Choroid plexus epithelial cell (primary cell): ENCODE measurements around the gene SYF2.
"Not testable (repeated sequence)": the region's sequence is repeated elsewhere in the genome, so short reads cannot be mapped to it uniquely, and the experiment has no call there.

ENCODE experiments used
- DNase-seq: peaks from one replicate; pipeline ENCODE4 v3.0.0-alpha.2; 2010; ENCODE audit warnings: low read depth
- H3K4me3 ChIP-seq: 2 replicates; pipeline ENCODE4 v1.5.1; 2011; ENCODE audit warnings: low read depth, mild to moderate bottlenecking, control low read depth, low read length, moderate library complexity
- TF ChIP-seq, protein P1 (sequence below): conservative IDR thresholded peaks from 2 replicates; pipeline ENCODE4 v1.5.1; 2011; ENCODE audit warnings: low read depth, mild to moderate bottlenecking, control low read depth, inconsistent platforms, low read length, moderate library complexity

The SYF2 gene

DNA sequence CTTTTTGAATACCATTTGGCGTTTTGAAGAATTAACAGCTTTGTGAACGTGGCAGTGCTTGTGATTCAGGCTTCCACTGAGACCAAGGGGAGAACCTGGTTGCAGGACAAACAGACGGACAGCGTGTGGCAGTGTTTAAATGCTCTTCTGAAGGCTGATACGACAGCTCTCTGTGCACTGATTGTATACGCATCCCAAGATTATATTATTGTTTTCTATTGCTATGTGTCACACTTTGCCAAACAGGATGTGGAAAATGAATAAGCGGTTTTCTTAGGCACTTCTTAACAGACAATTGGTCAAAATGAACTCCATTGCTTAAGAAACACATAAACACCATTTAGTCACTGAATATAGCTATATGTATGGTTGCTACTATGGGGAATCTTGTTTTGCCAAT is 27.5 kb upstream of the SYF2 start:
- H3K4me3 ChIP-seq: not testable (repeated sequence)
- peak; percentile 41 for DNase-seq
- TF ChIP-seq, protein P1, sequence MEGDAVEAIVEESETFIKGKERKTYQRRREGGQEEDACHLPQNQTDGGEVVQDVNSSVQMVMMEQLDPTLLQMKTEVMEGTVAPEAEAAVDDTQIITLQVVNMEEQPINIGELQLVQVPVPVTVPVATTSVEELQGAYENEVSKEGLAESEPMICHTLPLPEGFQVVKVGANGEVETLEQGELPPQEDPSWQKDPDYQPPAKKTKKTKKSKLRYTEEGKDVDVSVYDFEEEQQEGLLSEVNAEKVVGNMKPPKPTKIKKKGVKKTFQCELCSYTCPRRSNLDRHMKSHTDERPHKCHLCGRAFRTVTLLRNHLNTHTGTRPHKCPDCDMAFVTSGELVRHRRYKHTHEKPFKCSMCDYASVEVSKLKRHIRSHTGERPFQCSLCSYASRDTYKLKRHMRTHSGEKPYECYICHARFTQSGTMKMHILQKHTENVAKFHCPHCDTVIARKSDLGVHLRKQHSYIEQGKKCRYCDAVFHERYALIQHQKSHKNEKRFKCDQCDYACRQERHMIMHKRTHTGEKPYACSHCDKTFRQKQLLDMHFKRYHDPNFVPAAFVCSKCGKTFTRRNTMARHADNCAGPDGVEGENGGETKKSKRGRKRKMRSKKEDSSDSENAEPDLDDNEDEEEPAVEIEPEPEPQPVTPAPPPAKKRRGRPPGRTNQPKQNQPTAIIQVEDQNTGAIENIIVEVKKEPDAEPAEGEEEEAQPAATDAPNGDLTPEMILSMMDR: peak; percentile 34

DNA sequence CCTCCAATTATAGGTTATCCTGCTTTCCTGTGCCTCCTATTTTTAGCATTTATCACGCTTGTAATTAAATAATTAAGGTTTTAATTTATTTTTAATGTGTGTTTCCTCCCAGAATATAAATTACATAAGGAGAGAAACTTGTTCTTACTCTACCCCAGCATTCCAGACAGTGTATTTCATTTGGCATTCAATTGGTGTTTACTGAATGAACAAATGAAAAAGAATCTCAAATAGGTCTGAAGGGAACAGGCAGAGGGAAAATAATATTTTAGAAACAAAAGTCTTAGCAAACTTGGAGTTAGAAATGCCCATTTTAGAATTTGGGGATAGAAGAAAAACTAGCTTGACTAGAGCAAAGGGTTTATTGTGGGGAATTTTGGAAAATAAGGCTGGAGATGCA is 24.9 kb upstream of the SYF2 start:
- TF ChIP-seq, protein P1: no peak

DNA sequence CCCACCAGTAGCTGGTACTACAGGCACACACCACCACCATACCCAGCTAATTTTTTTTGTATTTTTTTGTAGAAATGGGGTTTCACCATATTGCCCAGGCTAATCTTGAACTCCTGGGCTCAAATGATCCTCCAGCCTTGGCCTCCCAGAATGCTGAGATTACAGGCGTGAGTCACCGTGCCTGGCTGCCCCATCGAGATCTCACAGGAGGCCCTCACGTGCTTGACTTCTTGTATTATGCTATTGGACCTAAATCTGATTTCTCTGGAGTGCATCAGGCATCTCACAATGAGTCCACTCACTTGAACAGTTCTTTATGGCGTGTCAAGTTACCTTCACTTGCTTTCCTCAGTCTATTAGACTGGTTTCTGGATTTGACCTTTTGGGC is 24.3 kb upstream of the SYF2 start:
- no peak overlapping the region for H3K4me3 ChIP-seq
- DNase-seq: no peak
- TF ChIP-seq, protein P1: no peak

More for the DNA sequence above, 24.9 kb upstream of the SYF2 start:
- DNase-seq: no peak
- H3K4me3 ChIP-seq: no peak overlapping the region

DNA sequence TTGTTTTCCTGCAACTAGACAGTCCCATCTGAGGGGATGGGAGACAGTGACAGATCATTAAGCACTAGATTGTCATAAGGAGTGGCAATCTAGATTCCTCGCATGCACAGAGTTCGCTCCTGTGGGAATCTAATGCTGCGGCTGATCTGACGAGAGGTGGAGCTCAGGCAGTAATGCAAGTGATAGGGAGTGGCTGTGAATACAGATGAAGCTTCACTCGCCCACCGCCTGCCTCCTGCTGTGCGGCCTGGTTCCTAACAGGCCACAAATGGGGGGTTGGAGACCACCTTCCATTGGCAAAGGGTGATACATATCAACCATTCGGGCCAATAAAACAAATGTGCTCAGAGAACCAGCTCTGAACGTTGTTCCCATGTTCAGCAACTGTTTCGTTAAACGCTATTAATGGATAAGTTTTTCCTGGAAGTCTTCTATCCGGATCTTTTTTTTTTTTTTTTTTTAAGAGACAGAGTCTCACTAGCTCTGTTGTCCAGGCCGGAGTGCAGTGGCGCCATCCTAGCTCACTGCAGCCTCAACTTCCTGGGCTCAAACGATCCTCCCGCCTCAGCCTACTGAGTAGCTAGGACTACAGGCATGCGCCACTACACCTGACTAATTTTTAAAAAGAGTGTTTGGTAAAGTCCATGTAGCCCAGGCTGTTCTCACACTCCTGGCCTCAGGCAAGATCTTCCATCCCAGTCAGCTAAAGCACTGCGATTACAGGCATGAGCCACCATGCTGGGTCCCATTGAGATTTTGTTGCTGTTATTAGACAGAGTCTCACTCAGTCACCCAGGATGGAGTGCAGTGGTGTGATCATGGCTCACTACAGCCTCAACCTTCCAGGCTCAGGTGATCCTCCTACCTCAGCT is 23.6 kb upstream of the SYF2 start:
- no peak overlapping the region for H3K4me3 ChIP-seq
- TF ChIP-seq, protein P1: no peak
- DNase-seq: no peak

DNA sequence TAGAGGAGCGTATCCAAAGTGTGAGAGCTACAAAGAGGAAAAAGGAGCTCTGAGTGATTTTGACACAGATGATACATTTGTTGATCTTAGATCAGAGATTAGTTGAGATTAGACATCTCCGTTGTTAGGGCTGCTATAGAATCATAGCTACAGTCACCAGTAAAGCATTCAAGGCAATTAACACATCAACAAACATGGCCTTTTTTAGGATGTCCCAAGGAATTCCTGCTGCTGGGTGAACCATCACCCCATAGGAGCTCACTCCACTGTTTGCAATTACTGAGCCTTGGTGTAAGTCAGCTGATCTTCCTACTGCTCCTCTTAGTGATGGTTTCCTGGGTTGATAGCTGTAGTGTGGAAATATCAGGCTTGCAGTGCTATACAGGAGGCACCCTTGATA is 21.6 kb upstream of the SYF2 start:
- TF ChIP-seq, protein P1: no peak
- DNase-seq: peak; percentile 32
- H3K4me3 ChIP-seq: no peak overlapping the region

DNA sequence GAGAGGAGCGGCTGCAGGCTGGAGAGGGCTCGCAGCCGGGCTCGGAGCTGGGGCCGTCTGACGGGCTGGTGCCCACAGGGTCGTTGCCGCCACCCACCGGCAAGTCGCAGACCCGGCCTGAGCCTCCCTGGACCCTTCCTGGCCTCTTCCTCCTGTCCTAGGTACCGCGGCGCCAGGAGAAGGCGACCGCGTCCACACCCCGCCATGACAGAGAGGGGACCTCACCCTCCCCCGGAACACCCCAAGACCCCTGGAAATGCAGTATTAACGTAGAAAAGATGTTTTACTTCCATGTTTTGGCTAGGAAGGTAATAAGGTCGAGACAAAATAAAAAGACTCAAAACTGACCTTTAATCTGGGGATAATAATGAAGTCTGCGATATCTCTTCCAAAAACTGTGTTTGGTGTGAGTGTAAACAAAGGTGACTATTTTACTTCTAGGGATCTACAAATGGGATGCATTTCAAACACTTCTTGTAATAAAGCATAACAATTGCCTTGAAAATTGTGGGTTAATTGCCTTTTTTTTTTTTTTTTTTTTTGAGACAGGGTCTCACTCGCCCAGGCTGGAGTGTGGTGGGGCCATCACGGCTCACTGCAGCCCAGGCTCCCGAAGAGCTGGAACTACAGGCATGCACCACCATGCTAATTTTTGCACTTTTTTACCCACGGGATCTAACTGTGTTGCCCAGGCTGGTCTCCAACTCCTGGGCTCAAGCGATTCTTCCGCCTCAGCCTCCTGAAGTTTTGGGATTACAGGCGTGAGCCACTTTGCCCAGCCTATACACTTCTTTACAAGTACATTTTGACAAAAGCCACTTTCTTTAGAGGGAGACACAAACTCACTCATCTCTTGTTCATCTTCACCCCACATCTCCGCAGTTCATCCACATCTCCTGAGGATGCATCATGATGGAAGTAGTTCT is 15.8 kb upstream of the SYF2 start:
- peak overlapping the region; percentile 97 for H3K4me3 ChIP-seq
- TF ChIP-seq, protein P1: no peak
- no peak for DNase-seq
